Adrenal gland (tissue), 5 donors: ENCODE data around the gene DNAH11.

Experiments used
- POLR2A ChIP-seq, 2 donors: fragments of 450-650 bp; IDR thresholded peaks; one replicate each; pipeline ENCODE4 v1.6.1; 2017; ENCODE audit warnings: antibody characterized with exemption in 2 of 2, mild to moderate bottlenecking in 2 of 2, moderate library complexity in 1 of 2
- TF ChIP-seq, protein P1 (sequence below), 6 experiments: fragments of 450-650 bp in 4 of 6; fragments of 200-600 bp in 2 of 6; sonication (generic) in 1 of 6; IDR thresholded peaks; 1 replicate in 5 of 6; 2 replicates in 1 of 6; pipeline versions ENCODE4 v1.5.1 to v1.8.0; 2016 to 2021; ENCODE audit warnings: antibody characterized with exemption in 6 of 6, mild to moderate bottlenecking in 2 of 6, moderate library complexity in 1 of 6
- donor health status: DM: no; HTN: no; CAD: no.

DNA sequence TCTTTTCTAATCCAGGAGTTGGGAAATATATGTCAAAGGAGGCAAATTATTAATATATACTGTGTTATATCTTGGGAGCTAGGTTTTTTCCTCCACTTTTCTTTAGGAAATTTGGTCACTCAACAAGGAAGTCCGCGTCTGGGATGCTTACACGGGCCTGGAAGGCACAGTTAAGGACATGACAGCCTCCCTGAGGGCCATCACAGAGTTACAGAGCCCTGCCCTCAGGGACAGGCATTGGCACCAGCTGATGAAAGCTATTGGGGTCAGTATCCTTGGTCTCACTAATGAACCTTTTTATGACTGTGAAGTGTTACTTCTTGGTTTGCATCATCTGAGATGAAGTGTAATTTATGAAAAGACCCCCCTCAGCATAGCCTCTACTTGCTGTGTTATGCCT lies 74.7 kb downstream of the DNAH11 start:
- TF ChIP-seq POLR2A (IDR thresholded peaks at IDR 0.05): no peak
- TF ChIP-seq, protein P1, sequence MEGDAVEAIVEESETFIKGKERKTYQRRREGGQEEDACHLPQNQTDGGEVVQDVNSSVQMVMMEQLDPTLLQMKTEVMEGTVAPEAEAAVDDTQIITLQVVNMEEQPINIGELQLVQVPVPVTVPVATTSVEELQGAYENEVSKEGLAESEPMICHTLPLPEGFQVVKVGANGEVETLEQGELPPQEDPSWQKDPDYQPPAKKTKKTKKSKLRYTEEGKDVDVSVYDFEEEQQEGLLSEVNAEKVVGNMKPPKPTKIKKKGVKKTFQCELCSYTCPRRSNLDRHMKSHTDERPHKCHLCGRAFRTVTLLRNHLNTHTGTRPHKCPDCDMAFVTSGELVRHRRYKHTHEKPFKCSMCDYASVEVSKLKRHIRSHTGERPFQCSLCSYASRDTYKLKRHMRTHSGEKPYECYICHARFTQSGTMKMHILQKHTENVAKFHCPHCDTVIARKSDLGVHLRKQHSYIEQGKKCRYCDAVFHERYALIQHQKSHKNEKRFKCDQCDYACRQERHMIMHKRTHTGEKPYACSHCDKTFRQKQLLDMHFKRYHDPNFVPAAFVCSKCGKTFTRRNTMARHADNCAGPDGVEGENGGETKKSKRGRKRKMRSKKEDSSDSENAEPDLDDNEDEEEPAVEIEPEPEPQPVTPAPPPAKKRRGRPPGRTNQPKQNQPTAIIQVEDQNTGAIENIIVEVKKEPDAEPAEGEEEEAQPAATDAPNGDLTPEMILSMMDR (IDR thresholded peaks at IDR 0.05): no peak
